ENCODE measurements around the gene EIF4G1. TPM values are rescaled to one million over a fixed set of nuclear protein-coding genes. Genes with fewer than 3 reads are reported as not detected.

The EIF4G1 gene
- total RNA-seq, 1 donor from 2014 or later: 88.0 TPM

- FAIRE-seq (no peak), DNase-seq (ENCODE audit: low spot score in 2 of 2) (no peak)
Observed at GRCh38 chr3:184360929-184361531, 46.6 kb downstream of the EIF4G1 start.

- no peak for FAIRE-seq
- DNase-seq (ENCODE audit: low spot score in 2 of 2): peak; percentile 72 to 83
Observed at GRCh38 chr3:184361532-184361931, 47.1 kb downstream of the EIF4G1 start, which contains the start of the genes CLCN2 and POLR2H. Gene CLCN2, minus strand, starts transcription at chr3:184361605. Its CDS starts 126 bp downstream, at chr3:184361479. Gene POLR2H, plus strand, starts transcription at chr3:184361710. Its CDS starts 1,783 bp downstream, at chr3:184363493.

- FAIRE-seq (no peak), DNase-seq (ENCODE audit: low spot score in 2 of 2) (peak; percentile 64 to 70)
Observed at GRCh38 chr3:184361932-184362667, 47.7 kb downstream of the EIF4G1 start.

GRCh38 chr3:184362668-184363546, 48.5 kb downstream of the EIF4G1 start:
- FAIRE-seq (no peak), DNase-seq (ENCODE audit: low spot score in 2 of 2) (peak; percentile 84 to 89)

GRCh38 chr3:184366619-184367289, 52.3 kb downstream of the EIF4G1 start:
- DNase-seq (ENCODE audit: low spot score in 2 of 2): no peak
- FAIRE-seq: no peak

- DNase-seq (ENCODE audit: low spot score in 2 of 2): no peak
- no peak for FAIRE-seq
Observed at GRCh38 chr3:184368116-184368515, 53.7 kb downstream of the EIF4G1 start.

GRCh38 chr3:184368586-184369183, 54.3 kb downstream of the EIF4G1 start:
- no peak for DNase-seq (ENCODE audit: low spot score in 2 of 2)
- no peak for FAIRE-seq

GRCh38 chr3:184371570-184372018, 57.2 kb downstream of the EIF4G1 start:
- peak; percentile 71 to 87 for DNase-seq (ENCODE audit: low spot score in 2 of 2)
- no peak for FAIRE-seq

GRCh38 chr3:184372296-184372821, 58.0 kb downstream of the EIF4G1 start:
- DNase-seq (ENCODE audit: low spot score in 2 of 2): no peak
- FAIRE-seq: no peak

- DNase-seq (ENCODE audit: low spot score in 2 of 2) (no peak), FAIRE-seq (no peak)
Observed at GRCh38 chr3:184372911-184373310, 58.5 kb downstream of the EIF4G1 start.

GRCh38 chr3:184373422-184373821, 59.0 kb downstream of the EIF4G1 start:
- no peak for DNase-seq (ENCODE audit: low spot score in 2 of 2)

GRCh38 chr3:184375747-184376461, 61.5 kb downstream of the EIF4G1 start:
- FAIRE-seq (no peak), DNase-seq (ENCODE audit: low spot score in 2 of 2) (no peak)

More at GRCh38 chr3:184373422-184373821, 59.0 kb downstream of the EIF4G1 start:
- FAIRE-seq: no peak

- no peak for FAIRE-seq
Observed at GRCh38 chr3:184377374-184377773, 63.0 kb downstream of the EIF4G1 start.

GRCh38 chr3:184377882-184378445, 63.6 kb downstream of the EIF4G1 start, which contains the start of gene THPO:
Gene THPO, minus strand, starts transcription at chr3:184378207. Its CDS starts 1,948 bp downstream, at chr3:184376259.
- DNase-seq (ENCODE audit: low spot score in 2 of 2) (no peak), FAIRE-seq (no peak)

More at GRCh38 chr3:184377374-184377773, 63.0 kb downstream of the EIF4G1 start:
- DNase-seq (ENCODE audit: low spot score in 2 of 2): no peak

- DNase-seq (ENCODE audit: low spot score in 2 of 2): no peak
- FAIRE-seq: no peak
Observed at GRCh38 chr3:184378651-184379357, 64.4 kb downstream of the EIF4G1 start.

- FAIRE-seq (no peak), DNase-seq (ENCODE audit: low spot score in 2 of 2) (no peak)
Observed at GRCh38 chr3:184379358-184380184, 65.2 kb downstream of the EIF4G1 start, which contains the start of gene CHRD. Gene CHRD, plus strand, starts transcription at chr3:184380054. Its CDS starts 265 bp downstream, at chr3:184380319.

- DNase-seq (ENCODE audit: low spot score in 2 of 2) (peak; percentile 88 to 92), FAIRE-seq (no peak)
Observed at GRCh38 chr3:184380185-184380626, 65.8 kb downstream of the EIF4G1 start.

All from frontal cortex (tissue), 4 donors.